ENCODE measurements around the gene MAPKAPK5.

DNA sequence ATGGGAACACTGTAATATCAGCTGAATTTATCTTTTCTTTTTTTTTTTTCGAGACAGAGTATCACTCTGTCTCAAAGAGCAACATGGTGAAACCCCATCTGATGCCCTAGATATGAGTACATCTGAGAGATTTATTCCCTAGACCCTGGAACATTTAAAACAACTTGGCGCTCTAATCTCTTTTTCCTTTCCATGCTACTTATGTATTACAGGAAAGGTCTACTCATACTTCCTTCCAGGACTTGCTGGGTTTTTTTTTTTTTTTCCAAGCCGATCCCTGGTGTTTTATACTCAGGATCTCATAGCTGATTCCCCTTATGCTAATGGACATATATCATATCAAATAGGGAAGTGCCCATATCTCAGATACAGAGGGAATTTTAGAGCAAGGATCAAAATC, 83.1 kb downstream of the MAPKAPK5 start:
- TF ChIP-seq CTCF (IDR thresholded peaks at IDR 0.05 in 8 of 11, conservative IDR thresholded peaks at IDR 0.05 in 3 of 11): no peak
- no peak for TF ChIP-seq POLR2A (IDR thresholded peaks at IDR 0.05)
- no peak for TF ChIP-seq POLR2AphosphoS5 (IDR thresholded peaks at IDR 0.05)

Data from spleen (tissue), 7 donors.